GM19035 (cell line): ENCODE measurements around the gene HLF.

Source experiments
- ATAC-seq: cut with Tn5 transposase; IDR thresholded peaks from one replicate; pipeline ENCODE4 v1.9.1; 2021; ENCODE audit not compliant: unreplicated experiment

The HLF gene

GRCh38 chr17:55274355-55275255, 9.8 kb downstream of the HLF start:
- ATAC-seq = no peak

DNA sequence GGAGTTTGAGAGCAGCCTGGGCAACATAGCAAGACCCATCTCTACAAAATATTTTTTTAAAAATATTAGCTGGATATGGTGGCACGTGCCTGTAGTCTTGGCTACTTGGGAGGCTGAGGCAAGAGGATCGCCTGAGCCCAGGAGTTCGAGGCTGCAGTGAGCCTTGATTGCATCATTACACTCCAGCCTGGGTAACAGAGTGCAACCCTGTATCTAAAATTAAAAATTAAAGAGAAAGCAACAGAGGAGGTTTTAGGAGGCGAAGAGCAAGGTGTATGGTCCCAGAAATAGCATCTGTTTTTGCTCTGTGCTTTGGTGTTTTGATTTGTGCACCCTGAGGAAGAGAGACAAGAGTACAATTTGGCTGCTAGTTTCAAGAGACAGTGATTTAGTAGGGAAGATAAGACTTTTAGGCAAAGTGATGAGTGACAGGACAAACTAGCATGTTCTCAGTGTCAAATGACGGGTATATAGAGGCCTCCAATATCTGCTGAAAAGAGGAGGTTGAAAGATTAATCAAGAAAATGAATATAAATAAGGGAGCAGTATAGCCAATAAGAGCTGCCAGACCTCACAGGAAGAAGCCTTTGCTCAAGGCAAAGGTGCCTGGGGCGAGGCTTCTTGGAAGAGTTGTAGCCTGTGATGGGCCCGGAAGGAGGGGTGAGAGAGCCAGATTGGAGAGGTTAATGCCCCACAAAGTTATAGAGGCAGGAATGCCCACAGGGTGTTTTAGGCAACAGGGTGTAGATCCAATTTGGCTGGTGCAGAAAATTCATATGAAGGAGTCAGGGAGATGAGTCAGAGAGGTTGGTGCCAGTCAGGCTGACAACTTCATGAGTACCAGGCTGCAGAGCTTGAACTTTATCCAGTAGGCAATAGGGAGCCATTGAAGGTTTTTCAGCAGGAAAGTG, 11.4 kb downstream of the HLF start:
- ATAC-seq = no peak

GRCh38 chr17:55278173-55278961, 13.6 kb downstream of the HLF start:
- no peak for ATAC-seq

DNA sequence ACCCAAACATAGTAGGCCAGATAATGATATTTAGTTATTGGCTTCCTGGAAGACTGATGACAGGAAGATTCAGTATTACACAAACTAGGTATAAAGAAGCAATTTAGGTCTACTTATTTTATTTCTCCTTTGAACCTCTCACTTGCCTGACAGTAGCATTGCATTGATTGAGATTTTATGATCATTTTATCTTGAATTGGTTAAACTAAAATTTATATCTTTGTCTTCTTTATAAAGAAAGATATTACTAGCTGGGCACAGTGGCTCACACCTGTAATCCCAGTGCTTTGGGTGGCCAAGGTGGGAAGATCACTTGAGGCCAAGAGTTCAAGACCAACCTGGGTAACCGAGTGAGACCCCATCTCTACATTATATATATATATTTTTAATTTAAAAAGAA, 14.4 kb downstream of the HLF start:
- no peak for ATAC-seq

DNA sequence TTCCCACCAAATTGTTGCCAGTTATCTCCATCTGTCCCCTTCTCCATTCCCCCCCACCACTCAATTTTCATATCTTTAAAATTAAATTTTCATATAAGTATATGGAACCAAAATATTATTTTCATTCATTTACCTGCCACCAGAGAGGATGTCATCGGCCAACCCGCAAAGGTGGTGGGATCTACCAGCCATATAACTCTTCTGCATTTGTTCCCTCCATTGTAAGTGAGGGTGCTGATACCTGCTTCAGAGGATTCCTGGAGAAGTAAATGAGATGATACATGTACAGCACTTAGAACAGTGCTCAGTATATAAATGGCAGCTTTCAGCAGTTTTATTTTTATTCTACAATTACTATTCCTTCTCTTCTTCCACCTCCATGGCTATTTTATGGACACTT, 15.0 kb downstream of the HLF start:
- ATAC-seq = no peak

DNA sequence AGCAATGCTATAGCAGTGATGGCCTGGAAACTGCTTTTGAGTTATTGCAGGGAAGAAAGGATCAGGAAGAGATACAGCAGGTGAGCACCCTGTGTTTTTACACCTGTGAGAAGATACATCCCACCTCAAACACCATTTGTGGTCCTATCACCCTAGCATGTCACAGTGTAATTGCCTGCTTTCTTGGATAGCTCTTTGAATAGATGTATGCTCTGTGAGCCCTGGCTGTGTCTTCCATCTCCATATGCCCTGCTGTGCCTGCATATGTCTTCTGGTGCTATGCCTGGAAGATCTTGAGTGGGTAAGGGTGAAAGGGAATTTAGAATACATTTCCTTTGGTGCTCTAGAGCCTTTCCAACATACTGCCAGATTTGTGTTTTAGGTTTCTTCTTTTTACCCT, 15.5 kb downstream of the HLF start:
- ATAC-seq = no peak

DNA sequence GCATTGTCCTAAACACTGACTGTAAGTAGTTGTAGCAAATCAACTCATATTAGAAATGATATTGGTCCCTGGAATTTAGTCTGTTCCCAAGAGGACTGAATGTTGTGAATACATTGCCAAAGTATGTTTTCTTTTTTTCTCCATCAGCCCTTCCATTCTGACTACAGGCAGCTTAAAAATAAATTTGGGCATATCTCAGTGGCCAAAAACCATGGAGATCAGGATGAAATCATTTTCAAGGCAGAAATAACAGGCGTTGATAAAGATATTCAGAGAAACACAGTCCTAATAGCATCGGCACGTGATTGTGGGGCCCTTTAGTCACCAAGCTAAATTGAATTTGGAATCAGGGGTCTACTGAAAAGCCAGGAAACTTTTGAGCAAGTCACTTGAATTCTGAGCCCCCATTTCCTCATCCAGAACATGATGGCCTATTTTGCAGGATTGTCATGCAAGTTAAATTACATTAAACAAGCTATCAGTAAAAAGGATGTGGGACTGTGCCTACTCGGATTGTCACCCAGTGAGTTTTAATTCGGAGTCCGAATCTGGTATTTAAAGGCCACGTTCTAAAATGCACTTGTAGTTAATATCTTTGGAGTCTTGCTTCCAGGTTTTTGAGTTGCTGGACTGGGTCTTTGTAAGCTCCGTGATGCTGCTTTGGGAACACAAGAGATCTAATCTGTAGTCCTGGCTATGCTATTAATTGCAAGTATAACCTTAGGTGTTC, 17.1 kb downstream of the HLF start:
- ATAC-seq = no peak

DNA sequence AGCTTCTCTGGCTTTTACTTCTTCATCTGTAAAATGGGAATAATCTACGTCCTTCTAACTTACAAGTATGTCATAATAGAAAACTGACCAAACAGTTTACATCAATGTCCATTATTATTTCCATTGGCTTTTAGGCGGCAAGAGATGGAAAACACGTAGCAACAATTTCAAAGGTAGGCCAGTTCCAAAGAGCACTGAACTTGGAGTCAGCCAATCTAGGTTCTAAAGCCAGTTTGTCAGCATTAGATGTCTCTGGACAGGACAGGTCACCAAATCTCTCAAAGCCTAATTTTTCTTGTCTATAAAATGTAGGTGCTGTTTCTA, 17.6 kb downstream of the HLF start:
- no peak for ATAC-seq

- no peak for ATAC-seq
Observed at GRCh38 chr17:55282741-55283140, 18.0 kb downstream of the HLF start.

DNA sequence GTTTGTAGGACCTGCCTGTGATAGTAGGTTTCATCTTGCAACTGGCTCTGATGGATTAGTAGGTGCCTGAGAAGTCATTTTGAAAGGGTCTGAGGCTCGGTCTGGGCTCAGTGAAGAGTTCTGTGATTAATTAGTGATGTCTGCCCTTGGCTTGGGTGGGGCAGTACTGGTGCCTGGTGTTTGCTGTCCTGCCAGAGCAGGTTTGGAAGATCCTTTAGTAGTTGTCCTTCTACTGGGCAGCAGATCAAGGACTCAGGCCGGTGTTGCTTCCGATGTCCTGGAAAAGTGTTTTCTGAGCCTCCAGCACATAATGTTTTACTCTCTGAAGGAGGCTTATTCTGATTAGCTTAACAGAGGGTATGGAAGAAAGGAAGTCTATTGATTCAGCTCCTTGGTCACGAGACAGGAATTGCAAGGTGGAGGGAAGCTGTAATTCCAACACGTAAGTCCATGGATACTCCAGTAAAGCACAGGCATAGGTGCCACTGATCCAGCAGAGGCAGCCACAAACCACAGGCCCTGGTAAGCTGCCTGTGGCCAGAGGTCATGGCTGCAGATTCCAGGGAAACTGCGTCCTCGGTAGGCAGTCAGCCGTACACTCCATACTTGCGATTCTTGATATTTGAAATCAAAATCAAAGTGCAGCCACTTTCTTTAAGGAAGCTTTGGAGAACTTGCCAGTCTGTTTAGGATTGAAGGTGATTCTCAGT, 18.7 kb downstream of the HLF start:
- ATAC-seq = no peak

GRCh38 chr17:55284001-55284884, 19.5 kb downstream of the HLF start:
- ATAC-seq = no peak

DNA sequence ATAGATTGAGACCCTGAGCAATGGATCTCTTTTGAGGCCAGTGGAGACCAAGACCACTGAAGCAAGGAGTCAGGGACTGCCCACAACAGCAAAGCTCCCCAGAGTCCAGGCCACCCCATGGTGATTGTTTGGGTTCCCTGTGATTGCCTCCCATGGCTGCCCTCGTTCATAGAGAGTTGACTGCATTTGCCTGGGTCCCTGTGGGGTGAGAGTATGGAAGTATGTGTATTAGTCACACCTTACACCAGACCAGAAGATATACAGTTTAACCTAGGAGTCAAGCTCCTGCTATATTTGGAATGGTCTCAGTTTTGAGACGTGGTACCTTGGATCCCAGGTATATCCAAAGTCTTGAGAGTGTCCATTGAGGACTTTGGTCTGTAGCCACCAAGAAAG, 20.2 kb downstream of the HLF start:
- ATAC-seq = no peak

- no peak for ATAC-seq
Observed at GRCh38 chr17:55285340-55286301, 20.9 kb downstream of the HLF start.

- no peak for ATAC-seq
Observed at GRCh38 chr17:55286681-55287589, 22.2 kb downstream of the HLF start.

DNA sequence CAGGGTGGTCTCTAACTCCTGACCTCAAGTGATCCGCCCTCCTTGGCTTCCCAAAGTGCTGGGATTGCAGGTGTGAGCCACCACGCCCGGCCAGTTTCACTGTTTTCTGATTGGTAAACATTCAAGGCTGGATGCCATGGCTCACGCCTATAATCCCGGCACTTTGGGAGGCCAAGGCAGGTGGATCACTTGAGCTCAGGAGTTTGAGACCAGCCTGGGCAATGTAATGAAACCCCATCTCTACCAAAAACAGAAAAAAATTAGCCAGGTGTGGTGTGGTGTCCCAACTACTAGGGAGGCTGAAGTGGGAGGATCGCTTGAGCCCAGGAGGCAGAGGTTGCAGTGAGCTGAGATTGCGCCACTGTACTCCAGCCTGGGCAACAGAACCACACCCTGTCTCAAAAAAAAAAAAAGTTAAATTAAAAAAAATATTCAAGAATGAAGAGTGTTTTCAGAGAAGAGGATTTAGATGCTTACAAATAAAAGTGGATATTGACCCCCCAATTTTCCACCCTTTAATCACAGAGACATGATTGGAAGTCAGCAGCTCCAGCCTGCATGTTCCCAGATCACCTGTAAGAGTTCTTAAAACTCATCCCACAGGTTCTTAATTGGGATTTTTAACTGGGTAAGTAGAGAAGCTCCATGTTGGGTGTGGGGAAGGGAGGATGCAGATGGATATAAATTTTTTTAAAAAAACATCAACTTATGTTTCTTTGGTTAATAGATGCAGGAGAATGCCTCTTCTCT, 23.8 kb downstream of the HLF start:
- no peak for ATAC-seq

DNA sequence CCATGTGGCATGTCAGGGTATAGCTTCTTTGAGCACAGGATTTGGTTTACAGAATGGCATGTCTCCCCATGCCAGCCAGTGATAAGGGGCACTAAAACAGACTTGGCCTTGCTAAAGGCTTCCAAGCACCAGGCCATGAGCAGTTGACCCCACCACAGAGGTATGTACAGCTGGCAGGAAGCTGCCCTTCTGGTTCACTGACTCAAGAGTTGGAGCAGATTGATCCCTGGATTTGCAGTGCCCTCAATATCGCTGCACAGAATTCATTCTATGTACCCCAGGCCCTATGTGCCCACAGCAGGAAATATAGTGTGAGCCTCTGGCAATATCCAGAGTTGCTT, 24.3 kb downstream of the HLF start:
- no peak for ATAC-seq
